Neutrophil (primary cell): ENCODE measurements around the gene TRIM24.

Experiments
- H3K27ac ChIP-seq: fragments of 200-600 bp; sonication (generic); 2 replicates; pipeline ENCODE4 v1.5.1; 2016; ENCODE audit warnings: mild to moderate bottlenecking, moderate library complexity
- H3K27me3 ChIP-seq: fragments of 200-600 bp; sonication (generic); 2 replicates; pipeline ENCODE4 v1.6.0; 2016; ENCODE audit warnings: mild to moderate bottlenecking
- H3K36me3 ChIP-seq: fragments of 200-600 bp; sonication (generic); 2 replicates; pipeline ENCODE4 v1.5.1; 2017
- H3K4me1 ChIP-seq, 2 experiments: fragments of 200-600 bp in 1 of 2; sonication (generic) in 1 of 2; 1 replicate in 1 of 2; 2 replicates in 1 of 2; pipeline versions ENCODE4 v1.5.1 to v1.6.1; 2013 to 2016; ENCODE audit warnings: low read depth in 1 of 2, low read length in 1 of 2, mild to moderate bottlenecking in 1 of 2, moderate library complexity in 1 of 2; ENCODE audit not compliant: control insufficient read depth in 1 of 2, insufficient read depth in 1 of 2
- H3K4me3 ChIP-seq, 2 experiments: fragments of 200-600 bp in 1 of 2; sonication (generic) in 1 of 2; 1 replicate in 1 of 2; 2 replicates in 1 of 2; pipeline ENCODE4 v1.5.1; 2013 to 2016; ENCODE audit warnings: low read depth in 1 of 2, low read length in 1 of 2, mild to moderate bottlenecking in 1 of 2, moderate library complexity in 1 of 2
- H3K9me3 ChIP-seq: fragments of 200-600 bp; sonication (generic); 2 replicates; pipeline ENCODE4 v1.5.1; 2016
- TF ChIP-seq, protein P1 (sequence below): fragments of 200-600 bp; sonication (generic); IDR thresholded peaks from 2 replicates; pipeline ENCODE4 v1.5.1; 2016; ENCODE audit warnings: antibody characterized with exemption

TRIM24 gene

DNA sequence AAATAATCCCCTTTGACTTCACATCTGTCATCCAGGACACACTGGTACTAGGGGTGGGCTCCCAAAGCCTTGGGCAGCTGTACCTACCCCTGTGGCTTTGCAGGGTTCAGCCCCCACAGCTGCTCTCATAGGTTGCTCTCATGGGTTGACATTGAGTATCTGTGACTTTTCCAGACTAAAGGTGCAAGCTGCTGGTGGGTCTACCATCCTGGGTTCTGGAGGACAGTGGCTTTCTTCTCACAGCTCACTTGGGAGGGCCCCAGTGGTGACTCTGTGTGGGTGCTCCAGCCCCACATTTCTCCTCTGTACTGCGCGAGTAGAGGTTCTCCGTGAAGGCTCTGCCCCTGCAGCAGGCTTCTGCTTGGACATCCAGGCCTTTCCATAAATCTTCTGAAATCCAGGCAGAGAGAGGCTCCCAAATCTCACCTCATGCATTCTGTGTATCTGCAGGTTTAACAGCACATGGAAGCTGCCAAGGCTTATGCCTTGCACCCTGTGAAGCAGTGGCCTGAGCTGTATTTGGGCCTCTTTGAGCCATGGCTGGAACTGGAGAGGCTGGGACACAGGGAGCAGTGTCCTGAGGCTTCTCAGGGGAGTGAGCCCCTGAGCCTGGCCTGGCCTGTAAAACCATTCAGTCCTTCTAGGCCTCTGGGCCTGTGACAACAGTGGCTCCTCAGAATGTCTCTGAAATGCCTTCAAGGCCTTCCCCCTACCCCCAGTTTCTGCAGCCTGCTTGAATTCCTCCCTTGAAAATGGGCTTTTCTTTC, 52.2 kb downstream of the TRIM24 start:
- Histone ChIP-seq H3K36me3 (peaks cover 8% of the 10 kb centered on the region), H3K27ac (no peak overlapping the region), H3K4me3 (no peak overlapping the region), H3K27me3 (no peaks in the 10 kb centered on the region), H3K4me1 (no peaks in the 10 kb centered on the region), H3K9me3 (no peaks in the 10 kb centered on the region)
- TF ChIP-seq, protein P1, sequence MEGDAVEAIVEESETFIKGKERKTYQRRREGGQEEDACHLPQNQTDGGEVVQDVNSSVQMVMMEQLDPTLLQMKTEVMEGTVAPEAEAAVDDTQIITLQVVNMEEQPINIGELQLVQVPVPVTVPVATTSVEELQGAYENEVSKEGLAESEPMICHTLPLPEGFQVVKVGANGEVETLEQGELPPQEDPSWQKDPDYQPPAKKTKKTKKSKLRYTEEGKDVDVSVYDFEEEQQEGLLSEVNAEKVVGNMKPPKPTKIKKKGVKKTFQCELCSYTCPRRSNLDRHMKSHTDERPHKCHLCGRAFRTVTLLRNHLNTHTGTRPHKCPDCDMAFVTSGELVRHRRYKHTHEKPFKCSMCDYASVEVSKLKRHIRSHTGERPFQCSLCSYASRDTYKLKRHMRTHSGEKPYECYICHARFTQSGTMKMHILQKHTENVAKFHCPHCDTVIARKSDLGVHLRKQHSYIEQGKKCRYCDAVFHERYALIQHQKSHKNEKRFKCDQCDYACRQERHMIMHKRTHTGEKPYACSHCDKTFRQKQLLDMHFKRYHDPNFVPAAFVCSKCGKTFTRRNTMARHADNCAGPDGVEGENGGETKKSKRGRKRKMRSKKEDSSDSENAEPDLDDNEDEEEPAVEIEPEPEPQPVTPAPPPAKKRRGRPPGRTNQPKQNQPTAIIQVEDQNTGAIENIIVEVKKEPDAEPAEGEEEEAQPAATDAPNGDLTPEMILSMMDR, result no peak

DNA sequence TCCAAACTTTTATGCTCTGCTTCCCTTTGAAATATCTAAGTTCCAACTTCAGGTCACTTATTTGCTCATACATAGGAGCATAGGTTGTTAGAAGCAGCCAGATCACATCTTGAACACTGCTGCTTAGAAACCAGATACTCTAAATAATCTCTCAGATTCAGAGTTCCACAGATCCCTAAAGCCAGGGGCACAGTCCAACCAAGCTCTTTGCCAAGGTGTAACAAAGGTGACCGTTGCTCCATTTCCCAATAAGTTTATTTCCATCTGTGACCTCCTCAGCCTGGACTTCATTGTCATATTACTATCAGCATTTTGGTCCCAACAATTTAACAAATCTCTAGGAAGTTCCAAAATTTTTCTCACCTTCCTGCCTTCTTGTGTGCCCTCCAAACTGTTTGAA, 52.8 kb downstream of the TRIM24 start:
- H3K9me3 ChIP-seq, result no peaks in the 10 kb centered on the region
- peaks cover 14% of the 10 kb centered on the region for H3K36me3 ChIP-seq
- H3K27ac ChIP-seq, result no peak overlapping the region
- TF ChIP-seq, protein P1, result no peak
- no peaks in the 10 kb centered on the region for H3K4me1 ChIP-seq
- H3K27me3 ChIP-seq, result no peaks in the 10 kb centered on the region
- no peak overlapping the region for H3K4me3 ChIP-seq

DNA sequence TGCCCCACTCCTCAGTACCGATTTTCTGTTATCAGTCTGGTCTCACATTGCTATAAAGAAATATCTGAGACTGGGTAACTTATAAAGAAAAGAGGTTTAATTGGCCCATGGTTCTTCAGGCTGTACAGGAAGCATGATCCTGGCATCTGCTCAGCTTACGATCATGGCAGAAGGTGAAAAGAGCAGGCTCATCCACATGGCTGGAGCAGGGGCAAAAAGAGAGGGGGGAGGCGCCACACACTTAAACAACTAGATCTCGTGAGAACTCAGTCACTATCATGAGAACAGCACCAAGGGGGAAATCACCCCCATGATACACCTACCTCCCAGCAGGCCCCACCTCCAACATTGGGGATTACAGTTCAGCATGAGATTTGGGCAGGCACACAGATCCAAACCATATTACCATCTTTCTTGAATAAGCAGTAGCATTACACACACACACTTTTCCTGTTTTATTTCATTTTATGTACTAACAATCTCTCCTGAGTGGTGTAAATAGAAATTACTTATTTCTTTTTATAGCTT, 53.3 kb downstream of the TRIM24 start:
- Histone ChIP-seq H3K27me3 (no peaks in the 10 kb centered on the region), H3K4me1 (no peaks in the 10 kb centered on the region), H3K9me3 (no peaks in the 10 kb centered on the region), H3K4me3 (no peak overlapping the region), H3K27ac (no peak overlapping the region), H3K36me3 (peaks cover 17% of the 10 kb centered on the region)
- TF ChIP-seq, protein P1, result no peak

DNA sequence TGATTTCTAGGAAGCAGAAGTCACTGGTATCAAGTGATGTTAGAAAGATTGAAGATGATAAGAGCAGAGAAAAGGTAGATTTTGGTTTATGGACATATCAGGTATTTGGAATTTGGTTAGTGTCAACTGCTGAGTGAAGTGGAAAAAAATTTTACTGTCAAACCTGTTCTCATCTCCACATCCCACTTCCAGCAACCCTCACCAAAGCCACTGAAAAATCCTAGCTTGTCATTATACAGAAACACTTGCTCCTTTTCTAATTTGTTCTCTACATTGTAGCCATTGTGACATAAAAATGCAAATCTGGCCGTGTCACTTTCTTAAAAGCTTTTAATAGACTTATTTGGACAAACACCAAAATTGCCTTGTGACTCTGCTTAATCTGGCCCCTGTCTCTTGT, 54.0 kb downstream of the TRIM24 start:
- no peak overlapping the region for H3K4me3 ChIP-seq
- TF ChIP-seq, protein P1, result no peak
- H3K27ac ChIP-seq, result no peak overlapping the region
- H3K27me3 ChIP-seq, result no peaks in the 10 kb centered on the region
- H3K9me3 ChIP-seq, result no peaks in the 10 kb centered on the region
- H3K36me3 ChIP-seq, result peaks cover 23% of the 10 kb centered on the region
- H3K4me1 ChIP-seq, result no peaks in the 10 kb centered on the region

DNA sequence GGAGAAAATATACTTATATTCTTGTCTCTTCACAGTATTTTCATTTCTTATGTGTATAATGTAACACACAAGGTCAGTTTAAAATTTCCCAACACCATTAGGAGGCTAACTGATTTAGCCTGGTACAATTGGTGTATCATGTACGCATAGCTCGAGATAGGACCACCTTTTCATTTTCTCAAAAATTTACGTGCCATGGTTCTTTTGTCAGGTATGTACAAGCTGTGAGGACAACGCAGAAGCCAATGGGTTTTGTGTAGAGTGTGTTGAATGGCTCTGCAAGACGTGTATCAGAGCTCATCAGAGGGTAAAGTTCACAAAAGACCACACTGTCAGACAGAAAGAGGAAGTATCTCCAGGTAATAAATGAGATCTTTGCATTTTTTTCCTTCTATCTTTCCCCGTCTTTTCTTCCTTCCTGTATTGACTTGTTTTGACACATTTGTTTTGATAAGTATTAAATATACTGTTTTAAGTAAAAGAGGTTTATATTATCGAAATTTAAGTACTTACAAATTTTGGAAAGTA, 55.0 kb downstream of the TRIM24 start:
- Histone ChIP-seq H3K27me3 (no peaks in the 10 kb centered on the region), H3K4me1 (no peaks in the 10 kb centered on the region), H3K27ac (no peak overlapping the region), H3K9me3 (no peaks in the 10 kb centered on the region), H3K36me3 (peaks cover 33% of the 10 kb centered on the region), H3K4me3 (no peak overlapping the region)
- TF ChIP-seq, protein P1, result no peak
